AG10803 (cell line): ENCODE results near the gene TIMM8A.

Experiments
- DNase-seq: peaks from one replicate; pipeline ENCODE4 v3.0.0; 2010; ENCODE audit warnings: low read depth
- H3K4me3 ChIP-seq: 2 replicates; pipeline ENCODE4 v1.5.1; 2011; ENCODE audit warnings: mild to moderate bottlenecking, low read length, control low read depth
- TF ChIP-seq, protein P1 (sequence below): conservative IDR thresholded peaks from 2 replicates; pipeline ENCODE4 v1.5.1; 2011; ENCODE audit warnings: mild to moderate bottlenecking, low read length, control low read depth, inconsistent platforms

TIMM8A gene

DNA sequence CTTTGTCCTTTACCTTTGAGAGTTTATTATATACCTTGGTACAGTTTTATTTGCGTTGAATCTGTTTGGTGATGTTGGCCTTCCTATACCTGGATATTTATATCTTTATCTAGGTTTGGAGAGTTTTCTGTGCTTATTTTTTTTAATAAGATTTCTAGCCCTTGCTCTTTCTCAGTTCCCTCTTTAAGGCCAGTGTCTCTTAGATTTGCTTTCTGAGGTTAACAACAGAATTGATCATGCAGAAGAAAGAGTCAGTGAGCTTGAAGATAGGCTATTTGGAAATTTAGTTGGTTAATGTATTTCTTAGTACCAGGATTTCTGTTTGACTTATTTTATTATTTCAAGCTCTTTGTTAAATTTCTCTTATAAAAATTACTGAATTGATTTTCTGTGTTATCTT lies 44.8 kb downstream of the TIMM8A start:
- TF ChIP-seq, protein P1, sequence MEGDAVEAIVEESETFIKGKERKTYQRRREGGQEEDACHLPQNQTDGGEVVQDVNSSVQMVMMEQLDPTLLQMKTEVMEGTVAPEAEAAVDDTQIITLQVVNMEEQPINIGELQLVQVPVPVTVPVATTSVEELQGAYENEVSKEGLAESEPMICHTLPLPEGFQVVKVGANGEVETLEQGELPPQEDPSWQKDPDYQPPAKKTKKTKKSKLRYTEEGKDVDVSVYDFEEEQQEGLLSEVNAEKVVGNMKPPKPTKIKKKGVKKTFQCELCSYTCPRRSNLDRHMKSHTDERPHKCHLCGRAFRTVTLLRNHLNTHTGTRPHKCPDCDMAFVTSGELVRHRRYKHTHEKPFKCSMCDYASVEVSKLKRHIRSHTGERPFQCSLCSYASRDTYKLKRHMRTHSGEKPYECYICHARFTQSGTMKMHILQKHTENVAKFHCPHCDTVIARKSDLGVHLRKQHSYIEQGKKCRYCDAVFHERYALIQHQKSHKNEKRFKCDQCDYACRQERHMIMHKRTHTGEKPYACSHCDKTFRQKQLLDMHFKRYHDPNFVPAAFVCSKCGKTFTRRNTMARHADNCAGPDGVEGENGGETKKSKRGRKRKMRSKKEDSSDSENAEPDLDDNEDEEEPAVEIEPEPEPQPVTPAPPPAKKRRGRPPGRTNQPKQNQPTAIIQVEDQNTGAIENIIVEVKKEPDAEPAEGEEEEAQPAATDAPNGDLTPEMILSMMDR = no peak
- no peak for DNase-seq
- H3K4me3 ChIP-seq = no peak overlapping the region
